Body of pancreas (tissue), 4 donors: ENCODE data around the gene STAMBP. TPM values are rescaled to one million over a fixed set of nuclear protein-coding genes. Genes with fewer than 3 reads are reported as not detected.
"Not testable (repeated sequence)": the region's sequence is repeated elsewhere in the genome, so short reads cannot be mapped to it uniquely, and the experiment has no call there.

Source experiments
- ATAC-seq: fragments of 150-250 bp; one replicate; pipeline ENCODE4 v1.9.1; 2016
- DNase-seq, 4 donors: peaks; one replicate each; pipeline ENCODE4 v3.0.0-alpha.2; 2019
- H3K27ac ChIP-seq, 4 donors: fragments of 200-600 bp; sonication (generic); 1 replicate in 3 of 4; 2 replicates in 1 of 4; pipeline versions ENCODE4 v1.5.1 to v1.6.1; 2016 to 2019; ENCODE audit warnings: mild to moderate bottlenecking in 1 of 4, mixed read lengths in 1 of 4, moderate library complexity in 1 of 4
- H3K27me3 ChIP-seq, 2 donors: fragments of 200-600 bp; sonication (generic); one replicate each; pipeline ENCODE4 v1.6.0; 2016; ENCODE audit warnings: mild to moderate bottlenecking in 1 of 2
- H3K36me3 ChIP-seq, 2 donors: fragments of 200-600 bp; sonication (generic); replicated peaks in 1 of 2; 2 replicates each; pipeline ENCODE4 v1.5.1; 2016; ENCODE audit warnings: low read depth in 2 of 2; ENCODE audit not compliant: insufficient read depth in 1 of 2
- H3K4me1 ChIP-seq: fragments of 200-600 bp; sonication (generic); one replicate; pipeline ENCODE4 v1.6.0; 2016
- H3K4me3 ChIP-seq, 2 donors: fragments of 200-600 bp; sonication (generic); 1 replicate in 1 of 2; 2 replicates in 1 of 2; pipeline ENCODE4 v1.5.1; 2016 to 2019
- H3K9me3 ChIP-seq, 3 donors: fragments of 200-600 bp; sonication (generic); 1 replicate in 2 of 3; 2 replicates in 1 of 3; pipeline ENCODE4 v1.5.1; 2016
- POLR2A ChIP-seq, 3 donors: fragments of 450-650 bp; IDR thresholded peaks; one replicate each; pipeline ENCODE4 v1.6.1; 2016; ENCODE audit warnings: antibody characterized with exemption in 3 of 3, mild to moderate bottlenecking in 2 of 3
- WGBS, 2 donors: methylation state at CpG; one replicate each; pipeline ENCODE4 v1.1.5; 2017; 5-methylcytosine and 5-hydroxymethylcytosine counted together
- intact Hi-C: fragments of 100-400 bp; cut with DNase I; formaldehyde crosslinking; loops from one replicate; pipeline ENCODE4 v1.15.1; 2023
- total RNA-seq, 2 donors: library from RNA; depleted of rRNA; stranded (reverse); fragments of >200 nt; gene quantifications; one replicate each; pipeline ENCODE4 v1.1.0, GENCODE V29; 2016
- TF ChIP-seq, protein P1 (sequence below), 7 experiments: fragments of 450-650 bp in 4 of 7; fragments of 200-600 bp in 3 of 7; sonication (generic) in 3 of 7; IDR thresholded peaks; one replicate each; pipeline ENCODE4 v1.5.1; 2016 to 2019; ENCODE audit warnings: antibody characterized with exemption in 7 of 7

The STAMBP gene
- total RNA-seq: 10 to 100 TPM in 1 of 2 donors, 1 to 10 TPM in 1; 9.2 to 10.4 TPM

DNA sequence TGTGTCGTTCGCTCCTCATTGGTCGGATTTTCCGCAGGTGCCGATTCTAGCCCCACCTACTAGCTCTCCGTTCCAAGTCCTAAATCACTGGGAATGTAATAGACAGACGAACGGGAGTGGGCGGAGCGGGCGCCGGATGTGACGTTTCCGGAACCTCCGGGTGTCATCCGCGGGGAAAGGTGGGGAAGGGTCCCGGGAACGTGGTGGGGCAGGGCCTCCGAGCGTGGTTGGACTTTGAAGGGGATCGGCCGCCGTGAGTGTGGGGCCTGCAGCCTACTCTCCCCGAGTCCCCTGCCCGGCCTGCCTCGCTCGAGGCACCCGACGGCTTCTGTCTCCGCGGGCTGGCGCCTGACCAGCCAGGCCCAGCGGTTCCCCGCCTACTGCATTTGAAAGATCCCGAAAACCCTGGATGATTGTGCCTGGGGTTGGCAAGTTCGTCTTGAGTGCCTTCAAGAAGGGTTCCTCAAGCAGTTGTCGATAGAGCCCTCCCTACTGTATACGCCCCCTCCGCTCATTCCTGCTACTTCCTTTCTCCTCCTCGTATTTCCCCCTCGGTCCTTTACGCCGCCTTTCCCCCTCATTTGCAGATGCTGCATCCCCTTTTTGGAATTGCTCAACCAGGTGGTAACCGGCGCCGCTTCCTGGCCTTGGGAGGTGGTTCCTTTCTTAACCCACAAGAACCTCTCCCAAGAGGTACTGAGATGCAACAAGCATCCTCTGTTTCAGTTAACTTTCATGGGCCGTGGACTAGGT lies at the start of gene STAMBP:
STAMBP (plus strand) TSS at position 144 of the 753 bp plus-strand sequence. CDS start 1,896 bp downstream, outside the sequence.
- Histone ChIP-seq H3K27ac (peak within 1 kb of the TSS; percentile 77 to 89 (median 87)), H3K4me3 (peak within 1 kb of the TSS; percentile 51 to 69), H3K4me1 (peaks cover 27% of the 10 kb centered on the region), H3K27me3 (no peaks in the 10 kb centered on the region), H3K9me3 (no peaks in the 10 kb centered on the region), H3K36me3 (no peaks in the 10 kb centered on the region)
- intact Hi-C loops: loop anchor here (10.0 kb wide), 3 partner anchors 156 to 506 kb away; partner anchors contain the start of genes BOLA3 and TET3
- TF ChIP-seq POLR2A (IDR thresholded peaks at IDR 0.05): peak; percentile 11 to 80 (median 69)
- TF ChIP-seq, protein P1, sequence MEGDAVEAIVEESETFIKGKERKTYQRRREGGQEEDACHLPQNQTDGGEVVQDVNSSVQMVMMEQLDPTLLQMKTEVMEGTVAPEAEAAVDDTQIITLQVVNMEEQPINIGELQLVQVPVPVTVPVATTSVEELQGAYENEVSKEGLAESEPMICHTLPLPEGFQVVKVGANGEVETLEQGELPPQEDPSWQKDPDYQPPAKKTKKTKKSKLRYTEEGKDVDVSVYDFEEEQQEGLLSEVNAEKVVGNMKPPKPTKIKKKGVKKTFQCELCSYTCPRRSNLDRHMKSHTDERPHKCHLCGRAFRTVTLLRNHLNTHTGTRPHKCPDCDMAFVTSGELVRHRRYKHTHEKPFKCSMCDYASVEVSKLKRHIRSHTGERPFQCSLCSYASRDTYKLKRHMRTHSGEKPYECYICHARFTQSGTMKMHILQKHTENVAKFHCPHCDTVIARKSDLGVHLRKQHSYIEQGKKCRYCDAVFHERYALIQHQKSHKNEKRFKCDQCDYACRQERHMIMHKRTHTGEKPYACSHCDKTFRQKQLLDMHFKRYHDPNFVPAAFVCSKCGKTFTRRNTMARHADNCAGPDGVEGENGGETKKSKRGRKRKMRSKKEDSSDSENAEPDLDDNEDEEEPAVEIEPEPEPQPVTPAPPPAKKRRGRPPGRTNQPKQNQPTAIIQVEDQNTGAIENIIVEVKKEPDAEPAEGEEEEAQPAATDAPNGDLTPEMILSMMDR (IDR thresholded peaks at IDR 0.05): peak in 2 of 7 experiments; percentile 6 to 9
- peak; percentile 99 for ATAC-seq
- WGBS, 2 donors: 0 to 1% methylated on average over 42 to 44 of the region's 48 CpGs
- peak; percentile 97 to 99 (median 98) for DNase-seq

DNA sequence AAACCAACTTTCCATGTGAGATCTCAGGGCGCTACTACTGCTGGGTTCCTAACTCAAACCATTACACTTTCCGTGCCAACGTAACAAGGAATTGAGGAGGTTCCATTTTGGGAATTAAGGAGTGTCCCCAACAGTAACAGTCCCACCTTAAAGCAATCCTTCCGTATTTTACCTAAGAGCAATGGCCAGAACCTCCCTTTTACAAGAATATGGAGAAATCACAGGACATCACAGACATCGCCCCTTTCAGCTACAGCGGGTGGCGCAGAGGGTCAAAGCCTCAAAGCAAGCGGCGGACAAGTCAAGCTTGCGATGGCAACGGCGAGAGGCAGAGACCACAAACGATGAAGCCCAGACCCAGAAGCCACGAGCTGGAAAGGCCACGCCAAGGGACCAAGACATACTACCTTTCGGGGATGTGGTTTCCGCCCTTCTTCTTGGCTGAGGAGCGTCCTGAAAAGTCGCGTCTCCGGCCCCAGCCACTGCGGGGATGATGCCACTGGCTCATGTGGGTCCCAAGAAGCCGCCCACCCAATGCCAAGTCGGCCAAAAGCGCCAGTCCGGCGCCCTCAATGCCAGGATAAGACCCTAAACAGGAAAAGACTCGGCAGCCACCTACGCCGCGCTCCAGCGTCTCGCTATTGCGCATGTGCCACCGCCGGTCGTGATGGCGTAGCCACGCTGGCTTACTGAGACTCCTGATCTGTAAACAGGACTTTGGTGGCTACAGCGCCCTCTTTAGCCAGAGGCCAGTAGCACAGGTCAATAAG lies 49.1 kb upstream of the STAMBP start, which contains the start of gene DUSP11:
DUSP11 (minus strand) TSS at position 637 of the 770 bp plus-strand sequence; CDS start at position 508, 129 bp downstream.
- Histone ChIP-seq H3K36me3 (peaks cover 0 to 6% of the 10 kb centered on the region in 2 donors), H3K4me3 (peak within 1 kb of the TSS; percentile 44 to 90), H3K9me3 (no peaks in the 10 kb centered on the region), H3K27ac (peak within 1 kb of the TSS; percentile 68 to 86 (median 81)), H3K4me1 (peaks cover 16% of the 10 kb centered on the region), H3K27me3 (no peaks in the 10 kb centered on the region)
- whole genome bisulfite sequencing, 2 donors: 0 to 1% methylated on average over 15 to 40 of the region's 40 CpGs
- DNase-seq (peak; percentile 95 to 98 (median 96)), ATAC-seq (peak; percentile 100)
- intact Hi-C loops: no loop called here
- TF ChIP-seq, protein P1 (IDR thresholded peaks at IDR 0.05): peak; percentile 75 to 97 (median 93)
- TF ChIP-seq POLR2A (IDR thresholded peaks at IDR 0.05): peak; percentile 24 to 83 (median 82)

DNA sequence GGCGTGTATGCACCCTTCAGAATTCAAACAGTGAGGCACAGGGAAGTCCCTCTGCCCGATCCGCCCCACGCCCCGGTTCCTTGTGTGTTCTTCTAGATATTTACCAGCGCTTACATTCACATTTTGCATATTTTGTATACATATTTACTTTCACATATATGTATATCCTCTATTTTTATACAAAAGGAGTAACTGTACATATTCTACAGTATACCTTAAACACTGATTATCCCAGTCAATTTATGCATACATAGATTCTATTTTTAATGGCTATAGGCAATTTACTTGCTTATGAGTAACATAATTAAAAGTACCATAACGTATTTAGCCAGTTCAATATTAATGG lies 48.6 kb upstream of the STAMBP start:
- WGBS, 2 donors: 2 to 4% methylated on average over 7 of the region's 7 CpGs
- Histone ChIP-seq H3K4me3 (peak overlapping the region in 1 of 2 donors; percentile 90), H3K36me3 (peaks cover 0 to 4% of the 10 kb centered on the region in 2 donors), H3K4me1 (peaks cover 16% of the 10 kb centered on the region), H3K27me3 (no peaks in the 10 kb centered on the region), H3K27ac (peak overlapping the region in 3 of 4 donors; percentile 68 to 86 (median 83)), H3K9me3 (no peaks in the 10 kb centered on the region)
- intact Hi-C loops: no loop called here
- DNase-seq (no peak), ATAC-seq (no peak)
- TF ChIP-seq, protein P1 (IDR thresholded peaks at IDR 0.05): peak in 1 of 7 experiments; percentile 3
- TF ChIP-seq POLR2A (IDR thresholded peaks at IDR 0.05): no peak

DNA sequence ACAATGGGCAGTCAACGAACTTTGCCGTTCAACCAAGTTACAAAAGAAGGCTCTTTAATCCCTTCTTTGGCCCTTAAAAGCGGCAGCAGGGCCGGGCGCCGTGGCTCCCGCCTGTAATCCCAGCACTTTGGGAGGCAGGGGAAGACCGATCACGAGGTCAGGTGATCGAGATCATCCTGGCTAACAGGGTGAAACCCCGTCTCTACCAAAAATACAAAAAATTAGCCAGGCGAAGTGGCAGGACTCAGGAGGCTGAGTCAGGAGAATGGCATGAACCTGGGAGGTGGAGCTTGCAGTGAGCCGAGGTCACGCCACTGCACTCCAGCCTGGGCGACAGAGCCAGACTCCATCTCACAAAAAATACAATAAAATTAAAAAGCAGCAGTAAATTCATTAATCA lies 45.4 kb upstream of the STAMBP start:
- intact Hi-C loops, H3K27me3 ChIP-seq, H3K4me3 ChIP-seq, H3K27ac ChIP-seq, H3K36me3 ChIP-seq, DNase-seq, ATAC-seq, H3K9me3 ChIP-seq: not testable (repeated sequence)
- H3K4me1 ChIP-seq: peaks cover 12% of the 10 kb centered on the region
- WGBS, 2 donors: 66 to 73% methylated on average over 13 to 15 of the region's 15 CpGs

DNA sequence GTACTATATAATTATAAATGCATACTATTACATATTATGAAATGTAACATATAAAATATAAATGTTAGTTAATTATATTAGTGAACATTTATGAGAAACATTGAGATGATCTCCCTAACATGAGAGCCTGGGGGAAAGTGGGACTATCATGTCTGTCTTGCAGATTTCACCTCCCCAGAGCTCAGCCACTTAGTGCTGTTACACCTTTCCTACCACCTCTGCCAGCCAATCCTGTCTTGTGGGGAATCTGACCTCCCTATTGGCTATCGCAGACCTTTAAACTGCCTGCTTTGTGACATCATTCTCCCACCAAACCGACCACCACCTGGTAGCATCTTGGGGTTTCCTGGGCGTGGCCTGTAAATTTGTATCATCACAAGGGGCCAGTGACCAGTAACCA lies 44.9 kb upstream of the STAMBP start, which contains the start of gene C2orf78:
C2orf78 (plus strand) TSS at position 301 of the 400 bp plus-strand sequence. CDS start 127 bp downstream, outside the sequence.
- DNase-seq, H3K36me3 ChIP-seq, H3K27ac ChIP-seq, H3K27me3 ChIP-seq, H3K9me3 ChIP-seq, H3K4me1 ChIP-seq, H3K4me3 ChIP-seq, ATAC-seq, intact Hi-C loops: not testable (repeated sequence)
- WGBS, 2 donors: no CpG with 5 or more reads among the region's 3 CpGs
